ENCODE measurements around the gene CKM.

GRCh38 chr19:45299719-45300118, 23.0 kb downstream of the CKM start:
- TF ChIP-seq CTCF (IDR thresholded peaks at IDR 0.05): no peak
- TF ChIP-seq ATOH8 (CRISPR knock-in tag; IDR thresholded peaks at IDR 0.05; ENCODE audit: low read depth): no peak
- no peak for TF ChIP-seq PBX3 (IDR thresholded peaks at IDR 0.05)
- no peak for TF ChIP-seq POLR2A (IDR thresholded peaks at IDR 0.05; ENCODE audit: low read length)
- no peak for TF ChIP-seq SREBF2 (IDR thresholded peaks at IDR 0.05)
- no peak for TF ChIP-seq MAX (IDR thresholded peaks at IDR 0.05)
- TF ChIP-seq FOSL2 (IDR thresholded peaks at IDR 0.05): no peak
- no peak for TF ChIP-seq FOSL2 (CRISPR knock-in tag; IDR thresholded peaks at IDR 0.05)
- TF ChIP-seq EP300 (IDR thresholded peaks at IDR 0.05): no peak
- no peak for TF ChIP-seq HES2 (IDR thresholded peaks at IDR 0.05)
- TF ChIP-seq GATA3 (IDR thresholded peaks at IDR 0.05; ENCODE audit: borderline replicate concordance): no peak
